ENCODE measurements around the gene PKDCC.

Gene PKDCC

DNA sequence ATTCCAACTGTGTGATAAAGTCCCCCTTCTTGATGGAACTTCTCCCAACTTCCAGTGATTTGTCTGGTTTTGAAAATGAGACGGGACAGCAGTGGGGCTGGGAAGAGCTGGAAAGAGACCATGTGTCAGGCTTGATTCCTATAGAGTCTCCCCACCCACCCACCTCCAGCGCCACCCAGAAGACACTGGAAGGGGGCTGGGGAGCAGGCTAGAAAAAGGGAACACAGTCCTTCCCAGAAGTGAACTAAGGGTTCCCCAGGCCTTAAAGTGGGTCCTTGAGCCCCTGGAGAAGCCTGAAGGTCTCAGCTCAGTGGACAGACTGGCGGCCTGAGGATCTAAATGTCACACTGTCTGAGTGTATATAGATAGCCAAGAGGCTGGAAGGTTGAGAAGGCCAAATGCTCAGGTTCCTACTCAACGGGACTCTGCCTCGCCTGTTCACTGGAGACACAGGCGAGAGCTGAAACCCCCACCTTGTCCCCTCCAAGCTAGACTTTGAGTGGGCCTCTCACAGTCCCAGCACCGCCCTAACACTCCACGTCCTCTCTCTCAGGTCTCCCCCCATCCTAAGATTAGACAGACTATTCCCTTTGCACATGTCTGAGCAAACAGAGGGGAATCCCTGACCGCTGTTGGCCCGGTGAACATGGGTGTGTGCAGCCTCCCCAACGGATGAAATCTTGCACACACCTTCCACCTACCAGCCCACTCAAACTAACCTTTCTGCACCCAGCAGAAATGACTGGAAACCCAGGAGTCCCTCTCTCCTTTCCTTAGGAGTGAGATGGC lies 1.6 kb downstream of the PKDCC start:
- H3K27me3 ChIP-seq (replicated peaks; ENCODE audit: control insufficient read depth, insufficient read depth, low read length): no peaks in the 10 kb centered on the region; the same call in none of the 2 replicates
- H3K36me3 ChIP-seq (ENCODE audit: control insufficient read depth, insufficient read depth, low read length): no peaks in the 10 kb centered on the region
- no peak overlapping the region for H3K4me3 ChIP-seq (replicated peaks; ENCODE audit: low read depth, low read length)
- TF ChIP-seq, protein P1, sequence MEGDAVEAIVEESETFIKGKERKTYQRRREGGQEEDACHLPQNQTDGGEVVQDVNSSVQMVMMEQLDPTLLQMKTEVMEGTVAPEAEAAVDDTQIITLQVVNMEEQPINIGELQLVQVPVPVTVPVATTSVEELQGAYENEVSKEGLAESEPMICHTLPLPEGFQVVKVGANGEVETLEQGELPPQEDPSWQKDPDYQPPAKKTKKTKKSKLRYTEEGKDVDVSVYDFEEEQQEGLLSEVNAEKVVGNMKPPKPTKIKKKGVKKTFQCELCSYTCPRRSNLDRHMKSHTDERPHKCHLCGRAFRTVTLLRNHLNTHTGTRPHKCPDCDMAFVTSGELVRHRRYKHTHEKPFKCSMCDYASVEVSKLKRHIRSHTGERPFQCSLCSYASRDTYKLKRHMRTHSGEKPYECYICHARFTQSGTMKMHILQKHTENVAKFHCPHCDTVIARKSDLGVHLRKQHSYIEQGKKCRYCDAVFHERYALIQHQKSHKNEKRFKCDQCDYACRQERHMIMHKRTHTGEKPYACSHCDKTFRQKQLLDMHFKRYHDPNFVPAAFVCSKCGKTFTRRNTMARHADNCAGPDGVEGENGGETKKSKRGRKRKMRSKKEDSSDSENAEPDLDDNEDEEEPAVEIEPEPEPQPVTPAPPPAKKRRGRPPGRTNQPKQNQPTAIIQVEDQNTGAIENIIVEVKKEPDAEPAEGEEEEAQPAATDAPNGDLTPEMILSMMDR (IDR thresholded peaks at IDR 0.05; ENCODE audit: insufficient read depth, low read length, poor library complexity, severe bottlenecking): no peak
- no peak for DNase-seq (ENCODE audit: extremely low read depth, insufficient read length)

DNA sequence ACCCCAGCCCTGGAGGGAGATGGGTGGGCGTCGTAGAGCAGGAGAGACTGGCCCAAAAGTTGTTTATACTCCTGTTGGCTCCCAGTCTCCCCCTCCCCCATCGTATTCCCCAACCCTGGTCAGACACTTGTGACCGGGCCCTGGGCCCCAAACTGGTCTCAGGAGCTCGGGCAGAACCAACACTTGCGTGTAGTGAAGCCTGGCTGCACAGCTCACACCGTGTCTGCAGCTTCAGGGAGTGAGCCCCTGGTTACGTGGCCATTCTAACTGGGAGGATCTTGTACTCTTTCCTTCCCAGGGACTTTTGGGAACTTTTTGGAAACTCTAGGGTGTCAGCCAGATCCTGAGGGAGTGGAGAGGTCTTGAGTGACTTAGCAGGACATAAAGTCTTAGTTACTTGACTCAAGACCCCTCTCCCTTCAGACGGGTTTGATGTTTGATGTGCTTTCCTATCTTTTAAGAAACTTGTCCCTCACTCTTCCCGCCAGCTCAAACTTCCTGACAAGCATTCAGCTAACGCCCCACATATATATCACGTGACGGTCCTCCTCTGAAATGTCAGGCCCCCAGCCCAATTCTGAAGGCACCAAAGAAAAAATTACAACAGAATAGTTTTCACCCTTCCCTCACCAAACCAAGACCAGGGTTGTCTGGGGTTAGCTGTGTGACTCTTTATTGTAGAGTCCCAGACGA lies 2.3 kb downstream of the PKDCC start:
- H3K27me3 ChIP-seq (replicated peaks; ENCODE audit: control insufficient read depth, insufficient read depth, low read length): no peaks in the 10 kb centered on the region; the same call in none of the 2 replicates
- TF ChIP-seq, protein P1 (IDR thresholded peaks at IDR 0.05; ENCODE audit: insufficient read depth, low read length, poor library complexity, severe bottlenecking): no peak
- H3K36me3 ChIP-seq (ENCODE audit: control insufficient read depth, insufficient read depth, low read length): no peaks in the 10 kb centered on the region
- DNase-seq (ENCODE audit: extremely low read depth, insufficient read length): no peak
- H3K4me3 ChIP-seq (replicated peaks; ENCODE audit: low read depth, low read length): no peak overlapping the region

DNA sequence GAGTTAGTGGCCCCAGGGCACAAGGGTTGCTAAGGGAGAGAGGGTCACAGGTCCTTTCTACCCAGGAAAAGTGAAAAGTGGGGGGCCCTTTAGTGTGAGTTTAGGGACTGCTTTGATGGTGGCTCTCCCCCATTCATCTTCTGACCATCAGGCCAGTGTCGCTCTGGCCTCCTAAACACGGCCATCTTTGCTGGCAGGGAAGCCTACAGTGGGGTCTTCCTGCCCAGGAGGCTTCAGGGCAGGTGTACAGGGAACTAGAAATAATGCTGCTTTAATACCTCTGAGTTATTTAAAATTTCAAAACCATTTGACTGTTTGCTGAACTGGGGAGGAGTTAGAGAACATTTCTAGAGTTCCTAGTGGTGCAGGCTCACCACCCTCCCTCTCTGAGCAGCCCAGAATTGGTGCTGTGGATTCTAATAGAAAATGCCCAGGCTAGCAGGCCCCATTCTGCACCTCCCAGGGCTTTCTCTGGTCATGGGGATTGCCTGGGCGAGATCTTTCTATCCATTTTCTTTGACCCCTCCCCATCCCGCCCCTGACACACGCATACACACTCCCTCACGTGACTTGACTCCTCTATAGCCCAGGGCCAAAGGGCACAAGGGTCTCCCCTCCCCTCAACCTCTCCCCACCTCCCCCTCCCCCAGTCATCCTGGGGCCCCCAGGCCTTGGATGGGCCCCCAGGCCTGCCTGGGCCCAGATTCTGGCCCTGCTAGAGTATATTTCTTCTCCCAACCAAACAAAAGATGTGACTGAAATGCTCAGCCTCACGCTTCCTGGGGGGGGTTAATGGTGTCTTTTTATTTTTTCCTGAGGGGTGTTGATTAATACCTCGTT lies 3.1 kb downstream of the PKDCC start:
- TF ChIP-seq, protein P1 (IDR thresholded peaks at IDR 0.05; ENCODE audit: insufficient read depth, low read length, poor library complexity, severe bottlenecking): no peak
- Histone ChIP-seq H3K4me3 (replicated peaks; ENCODE audit: low read depth, low read length) (no peak overlapping the region), H3K27me3 (replicated peaks; ENCODE audit: control insufficient read depth, insufficient read depth, low read length) (no peaks in the 10 kb centered on the region; the same call in none of the 2 replicates), H3K36me3 (ENCODE audit: control insufficient read depth, insufficient read depth, low read length) (no peaks in the 10 kb centered on the region)
- no peak for DNase-seq (ENCODE audit: extremely low read depth, insufficient read length)

DNA sequence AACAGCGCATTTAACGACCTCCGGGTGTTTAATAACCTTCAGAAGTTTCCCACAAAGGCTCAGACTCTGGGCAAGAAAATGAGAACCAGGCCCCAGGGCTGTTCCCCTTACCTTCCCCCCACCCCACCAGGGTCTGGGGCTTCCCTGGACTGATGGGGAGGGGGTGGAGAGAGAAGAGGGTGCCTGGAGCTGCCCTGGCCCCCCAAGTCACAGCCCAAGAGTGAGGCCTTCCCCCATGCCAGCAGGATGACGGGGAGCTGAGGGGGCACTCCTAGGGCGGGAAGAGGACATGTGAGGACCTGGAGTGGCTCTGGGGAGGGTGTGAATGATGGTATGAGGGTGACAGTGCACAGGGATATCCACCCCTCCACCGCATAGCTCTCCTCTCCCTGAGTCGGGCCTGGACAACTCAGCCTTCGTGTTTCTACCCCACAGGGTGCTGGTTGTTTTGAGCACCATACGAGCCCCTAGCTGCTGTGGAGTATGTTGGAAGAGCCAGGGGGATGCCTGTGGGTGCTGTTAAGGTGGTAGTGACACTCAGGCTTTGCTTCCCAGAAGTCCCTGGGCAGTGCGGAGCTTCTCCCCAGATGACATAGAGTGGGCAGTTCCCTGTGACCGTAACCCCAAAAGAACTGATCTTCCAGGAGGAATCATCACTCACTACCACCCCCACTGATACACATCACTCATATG lies 3.9 kb downstream of the PKDCC start:
- Histone ChIP-seq H3K36me3 (ENCODE audit: control insufficient read depth, insufficient read depth, low read length) (no peaks in the 10 kb centered on the region), H3K4me3 (replicated peaks; ENCODE audit: low read depth, low read length) (no peak overlapping the region), H3K27me3 (replicated peaks; ENCODE audit: control insufficient read depth, insufficient read depth, low read length) (no peaks in the 10 kb centered on the region; the same call in none of the 2 replicates)
- DNase-seq (ENCODE audit: extremely low read depth, insufficient read length): no peak
- TF ChIP-seq, protein P1 (IDR thresholded peaks at IDR 0.05; ENCODE audit: insufficient read depth, low read length, poor library complexity, severe bottlenecking): no peak
